HG02840 (cell line): ENCODE results near the gene CARD9.
"Not testable (repeated sequence)": the region's sequence is repeated elsewhere in the genome, so short reads cannot be mapped to it uniquely, and the experiment has no call there.

ENCODE experiments used
- ATAC-seq: cut with Tn5 transposase; IDR thresholded peaks from one replicate; pipeline ENCODE4 v1.9.1; 2021; ENCODE audit warnings: mild to moderate bottlenecking, moderate library complexity, moderate number of reproducible peaks; ENCODE audit not compliant: unreplicated experiment, low FRiP score

Gene CARD9

DNA sequence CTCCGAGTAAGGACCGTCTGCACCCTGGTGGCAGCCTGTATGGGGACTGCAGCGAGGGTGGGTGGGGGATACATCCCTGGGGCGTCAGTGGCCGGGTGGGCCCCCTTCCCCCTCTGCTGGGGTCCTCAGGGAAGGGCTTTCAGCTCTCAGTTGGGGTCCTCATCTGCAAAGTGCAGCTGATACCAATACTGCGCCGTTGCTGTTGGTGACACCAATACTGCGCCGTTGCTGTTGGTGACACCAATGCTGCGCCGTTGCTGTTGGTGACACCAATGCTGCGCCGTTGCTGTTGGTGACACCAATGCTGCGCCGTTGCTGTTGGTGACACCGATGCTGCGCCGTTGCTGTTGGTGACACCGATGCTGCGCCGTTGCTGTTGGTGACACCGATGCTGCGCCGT lies 21.6 kb downstream of the CARD9 start:
- not testable (repeated sequence) for ATAC-seq

DNA sequence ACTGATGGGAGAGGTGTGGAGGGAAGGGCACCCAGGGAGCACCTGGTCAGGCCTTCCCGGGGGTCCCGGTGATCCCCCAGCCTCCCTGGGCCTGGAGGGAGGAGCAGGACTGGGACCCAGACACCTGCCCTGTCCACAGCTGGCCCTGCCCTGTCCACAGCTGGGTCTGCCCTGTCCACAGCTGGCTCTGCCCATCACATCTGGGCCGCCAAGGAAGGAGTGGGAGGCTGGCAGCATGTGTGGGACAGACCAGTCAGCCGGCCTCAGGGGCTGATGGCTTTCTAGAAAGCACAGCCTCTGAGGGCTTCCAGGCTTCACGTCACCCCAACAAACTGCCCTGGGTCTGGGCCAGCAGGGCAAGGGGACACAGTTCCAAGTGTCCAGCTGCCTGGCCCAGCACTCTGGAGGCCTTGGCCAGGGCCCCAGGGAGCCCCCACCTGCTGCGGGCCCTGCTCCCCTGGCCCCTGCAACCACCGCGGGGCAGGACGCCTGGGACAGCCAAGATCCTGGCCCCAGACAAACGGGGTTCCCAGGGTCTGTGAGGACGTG lies 22.1 kb downstream of the CARD9 start:
- no peak for ATAC-seq

DNA sequence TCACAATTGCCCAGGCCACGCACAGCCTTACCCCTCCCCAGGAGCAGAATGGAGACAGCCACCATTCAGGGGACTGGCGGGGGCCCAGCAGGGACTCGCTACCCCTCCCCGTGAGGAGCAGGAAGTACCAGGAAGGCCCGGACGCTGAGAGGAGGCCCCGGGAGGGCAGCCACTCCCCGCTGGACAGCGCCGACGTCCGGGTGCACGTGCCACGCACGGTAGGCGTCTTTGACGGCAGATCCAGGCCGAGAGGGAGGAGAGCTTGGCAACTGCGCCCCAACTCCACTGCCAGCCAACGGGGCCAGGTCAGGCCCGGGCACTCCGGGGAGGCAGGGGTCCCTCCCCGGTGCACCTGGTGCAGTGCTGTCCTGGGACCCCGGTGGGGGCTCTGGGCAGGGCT lies 23.9 kb downstream of the CARD9 start:
- no peak for ATAC-seq

DNA sequence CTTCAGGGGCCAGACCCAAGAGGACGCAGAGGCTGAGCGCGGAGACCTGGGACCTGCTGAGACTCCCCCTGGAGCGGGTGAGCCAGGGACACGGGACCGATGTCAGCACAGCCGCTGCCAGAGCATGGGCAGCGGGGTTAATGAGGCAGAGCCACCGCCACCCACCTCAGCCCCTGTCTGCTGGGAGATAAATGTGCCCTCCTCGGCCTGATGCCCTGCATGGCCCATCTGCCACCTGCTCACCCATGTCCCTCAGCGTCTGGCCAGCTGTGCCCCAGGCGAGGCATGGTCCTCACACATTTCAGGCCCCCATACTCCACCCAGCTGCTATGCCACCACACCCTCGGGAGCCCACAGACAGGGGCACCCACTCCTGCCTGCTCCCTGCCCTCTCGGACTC lies 24.8 kb downstream of the CARD9 start:
- no peak for ATAC-seq

DNA sequence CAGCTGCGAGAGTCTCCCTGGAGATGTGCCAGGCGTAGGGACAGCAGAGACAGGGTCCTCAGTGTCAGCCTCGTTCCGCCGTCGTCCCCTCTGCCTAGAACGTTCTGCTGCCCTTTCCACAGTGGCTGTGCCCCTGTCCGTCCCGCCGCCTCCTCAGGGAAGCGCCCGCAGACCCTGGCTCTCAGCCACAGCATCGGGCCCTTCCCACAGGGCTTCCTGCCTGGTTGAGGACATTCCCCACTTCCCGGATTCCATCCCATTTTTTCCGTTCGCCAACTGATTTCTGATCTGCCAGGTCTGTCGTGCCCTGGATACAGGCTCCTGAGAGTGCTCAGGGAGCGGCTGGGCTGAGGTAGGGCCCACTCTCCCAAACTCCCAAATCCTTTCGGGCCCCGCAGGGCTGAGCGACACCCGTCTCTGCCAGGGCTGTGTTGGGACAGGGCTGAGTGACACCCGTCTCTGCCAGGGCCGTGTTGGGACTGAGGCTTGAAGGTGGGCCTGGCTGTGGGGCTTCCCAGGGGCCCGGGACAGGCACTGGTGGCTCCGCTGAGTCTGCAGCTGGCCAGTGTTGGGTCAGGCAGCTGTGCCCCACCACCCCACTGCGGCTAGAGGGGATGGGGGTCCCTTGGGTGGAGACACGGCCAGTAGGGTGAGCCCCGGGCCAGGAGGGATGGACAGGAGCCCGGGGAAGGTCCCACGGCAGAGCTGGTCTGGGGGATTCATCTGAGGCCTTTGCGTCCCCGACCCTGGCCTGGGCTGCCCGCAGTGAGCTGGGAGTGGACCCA lies 25.8 kb downstream of the CARD9 start:
- no peak for ATAC-seq

DNA sequence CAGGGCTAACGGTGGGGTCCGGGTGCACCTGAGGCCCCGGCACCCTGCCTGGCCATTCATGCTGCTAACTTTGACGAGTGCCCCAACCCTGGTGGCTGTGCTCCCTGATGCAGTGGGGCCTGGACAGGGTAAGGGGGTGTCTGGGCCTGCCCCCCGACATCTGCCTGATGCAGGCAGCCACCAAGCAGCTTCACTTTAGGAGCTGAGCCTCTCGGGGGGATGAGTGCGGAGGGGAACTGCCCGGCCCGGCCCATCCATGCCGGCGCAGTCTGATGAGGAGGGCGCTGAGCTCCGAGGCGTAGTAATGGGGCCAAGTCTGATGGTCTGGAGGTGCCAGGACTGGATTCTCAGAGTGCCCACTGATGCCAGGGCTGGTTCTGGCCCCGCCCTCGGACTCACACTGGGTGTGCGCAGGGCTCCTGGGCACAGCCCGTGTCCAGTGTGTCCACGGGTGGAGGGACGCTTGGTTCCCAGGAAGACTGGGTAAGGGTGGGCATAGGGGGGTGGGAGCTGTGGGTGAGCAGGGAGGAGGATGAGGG lies 26.5 kb downstream of the CARD9 start:
- no peak for ATAC-seq

DNA sequence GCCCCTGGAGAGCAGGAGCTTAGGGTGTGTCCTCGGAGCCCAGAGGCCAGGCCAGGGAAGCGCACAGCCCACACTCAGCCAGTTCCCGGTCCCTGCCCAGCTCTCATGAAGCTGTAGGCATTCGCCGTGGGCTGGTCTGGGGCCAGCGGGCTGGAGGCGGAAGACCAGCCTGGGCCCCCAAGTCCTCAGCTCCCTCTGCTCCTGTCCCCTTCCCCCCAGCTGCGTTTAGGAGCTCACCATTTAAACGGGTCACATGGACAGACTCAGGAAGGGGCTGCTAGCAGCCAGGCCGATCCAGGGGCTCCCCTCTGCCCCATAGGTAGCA lies 27.4 kb downstream of the CARD9 start:
- ATAC-seq, result no peak

DNA sequence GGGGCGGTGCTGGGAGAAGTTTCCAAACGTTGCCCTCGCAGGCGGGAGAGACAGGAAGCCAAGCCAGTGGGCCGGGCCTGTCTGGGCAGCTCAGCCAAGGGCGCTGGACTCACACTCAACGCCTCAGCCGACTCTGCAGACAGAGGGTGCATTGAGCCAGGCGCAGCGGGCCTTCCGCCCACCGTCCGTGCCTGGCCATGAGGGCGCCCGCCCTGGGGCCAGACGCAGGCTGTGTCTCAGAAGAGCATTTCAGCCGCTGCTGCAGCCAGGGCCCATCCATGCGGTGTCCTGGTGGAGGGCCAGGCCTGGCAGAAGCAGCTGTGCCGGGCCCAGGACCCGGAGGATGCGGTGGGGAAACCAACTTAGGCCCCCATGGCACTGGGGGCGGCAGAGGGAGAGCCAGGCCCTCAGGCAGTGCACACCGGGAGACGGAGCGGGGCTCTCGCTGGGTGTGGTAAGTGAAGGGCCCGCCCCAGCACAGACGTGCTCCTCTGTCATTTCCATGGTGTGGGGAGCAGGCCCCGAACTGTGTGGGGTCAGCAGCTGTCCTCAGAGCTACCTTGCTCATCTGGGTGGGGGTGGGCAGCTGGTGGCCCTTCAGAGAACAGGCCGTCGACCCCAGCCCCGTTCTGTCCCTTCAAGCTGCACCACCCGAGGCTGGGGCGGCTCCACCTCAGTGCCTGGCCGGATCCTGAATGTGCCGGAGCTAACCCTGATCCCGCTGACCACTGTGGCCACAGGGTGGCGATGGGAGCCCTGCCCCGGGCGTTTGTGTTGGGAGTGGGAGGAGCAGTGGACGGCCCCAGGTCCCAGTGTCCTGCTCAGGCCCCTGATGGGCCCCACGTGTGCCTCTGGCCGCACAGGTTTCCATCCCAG lies 27.9 kb downstream of the CARD9 start:
- ATAC-seq, result no peak

DNA sequence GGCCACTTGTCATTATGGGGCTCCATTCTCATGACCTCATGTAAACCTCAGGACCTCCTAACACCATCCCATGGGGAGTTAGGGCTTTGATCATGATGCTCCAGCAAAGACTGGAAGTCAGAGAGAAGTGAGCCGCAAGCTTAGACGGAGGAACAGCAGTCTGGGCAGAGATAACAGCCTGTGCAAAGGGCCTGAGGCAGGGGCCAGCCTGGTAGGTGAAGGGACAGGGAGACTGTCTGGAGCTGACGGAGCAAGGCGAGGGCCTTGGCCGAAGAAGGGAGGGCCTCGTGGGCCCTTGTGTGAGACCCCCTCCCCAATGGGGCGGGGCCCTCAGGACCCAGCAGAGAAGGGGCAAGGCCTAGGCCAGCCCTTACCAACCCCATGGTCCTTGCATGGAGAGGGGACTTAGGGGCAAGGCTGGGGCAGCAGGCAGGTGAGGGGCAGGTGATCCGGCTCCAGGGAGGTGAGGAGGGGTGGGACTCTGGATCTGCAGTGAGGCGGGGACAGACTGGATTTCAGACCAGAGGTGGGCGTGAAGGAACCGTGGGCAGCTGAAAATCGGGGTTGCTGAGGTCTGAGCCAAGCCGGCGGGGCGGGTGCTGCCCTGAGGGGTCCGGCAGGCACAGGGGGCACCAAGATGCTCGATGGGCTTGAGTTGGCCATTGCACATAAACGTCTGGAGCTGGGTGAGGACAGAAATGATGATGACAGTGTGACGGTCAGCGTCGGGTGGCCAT lies 28.8 kb downstream of the CARD9 start:
- no peak for ATAC-seq

DNA sequence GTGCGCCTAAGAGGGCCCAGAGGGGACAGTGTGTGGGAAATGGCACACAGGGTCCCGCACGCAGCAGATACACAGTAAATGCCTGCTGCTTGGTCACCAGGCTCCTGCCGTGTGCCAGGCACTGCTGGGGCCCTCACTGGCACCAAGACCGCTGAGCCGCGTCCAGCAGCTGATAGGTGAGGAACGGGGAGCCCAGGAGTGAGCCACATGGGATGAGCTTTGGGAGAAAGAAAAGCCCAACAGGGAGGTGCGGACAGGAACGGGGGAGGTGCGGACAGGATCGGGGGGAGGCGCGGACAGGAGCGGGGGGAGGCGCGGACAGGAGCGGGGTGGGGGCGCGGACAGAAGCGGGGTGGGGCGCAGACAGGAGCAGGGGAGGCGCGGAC lies 29.6 kb downstream of the CARD9 start:
- ATAC-seq, result no peak

DNA sequence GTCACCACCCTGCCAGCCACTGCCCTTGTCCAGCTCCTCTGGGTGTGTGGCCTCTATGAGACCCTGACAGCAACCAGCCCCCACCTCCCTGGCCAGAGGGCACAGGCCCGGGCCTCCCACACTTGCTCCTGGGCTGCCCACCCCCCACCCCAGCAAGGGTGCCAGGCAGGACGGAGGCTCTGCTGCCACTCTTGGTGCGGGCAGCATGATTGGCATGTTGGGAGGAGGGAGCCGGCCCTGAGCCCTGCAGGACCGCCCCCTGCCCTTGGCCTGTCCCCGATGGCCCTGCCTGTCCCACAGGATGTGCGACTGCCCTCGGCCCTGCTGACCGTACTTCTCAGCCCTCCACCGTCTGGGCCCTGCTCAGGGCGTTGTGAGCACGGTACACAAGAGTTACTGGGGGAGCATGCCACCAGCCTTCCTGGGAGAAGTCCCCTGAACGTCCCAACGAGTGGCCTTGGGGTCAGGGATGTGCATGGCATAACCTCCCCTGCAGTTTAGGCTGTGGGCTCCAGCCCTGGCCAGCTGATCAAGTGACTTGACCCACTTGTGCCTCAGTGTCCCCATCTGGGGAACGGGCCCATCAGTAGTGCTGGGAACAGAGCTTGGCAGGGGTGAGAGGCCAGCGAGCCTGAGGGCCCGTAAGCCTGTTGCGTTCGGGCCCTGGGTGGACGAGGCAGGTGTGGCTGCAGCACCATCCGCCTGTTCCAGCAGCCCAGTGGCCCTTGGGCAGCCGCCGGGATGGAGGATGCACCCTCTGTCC lies 30.2 kb downstream of the CARD9 start:
- ATAC-seq, result no peak

DNA sequence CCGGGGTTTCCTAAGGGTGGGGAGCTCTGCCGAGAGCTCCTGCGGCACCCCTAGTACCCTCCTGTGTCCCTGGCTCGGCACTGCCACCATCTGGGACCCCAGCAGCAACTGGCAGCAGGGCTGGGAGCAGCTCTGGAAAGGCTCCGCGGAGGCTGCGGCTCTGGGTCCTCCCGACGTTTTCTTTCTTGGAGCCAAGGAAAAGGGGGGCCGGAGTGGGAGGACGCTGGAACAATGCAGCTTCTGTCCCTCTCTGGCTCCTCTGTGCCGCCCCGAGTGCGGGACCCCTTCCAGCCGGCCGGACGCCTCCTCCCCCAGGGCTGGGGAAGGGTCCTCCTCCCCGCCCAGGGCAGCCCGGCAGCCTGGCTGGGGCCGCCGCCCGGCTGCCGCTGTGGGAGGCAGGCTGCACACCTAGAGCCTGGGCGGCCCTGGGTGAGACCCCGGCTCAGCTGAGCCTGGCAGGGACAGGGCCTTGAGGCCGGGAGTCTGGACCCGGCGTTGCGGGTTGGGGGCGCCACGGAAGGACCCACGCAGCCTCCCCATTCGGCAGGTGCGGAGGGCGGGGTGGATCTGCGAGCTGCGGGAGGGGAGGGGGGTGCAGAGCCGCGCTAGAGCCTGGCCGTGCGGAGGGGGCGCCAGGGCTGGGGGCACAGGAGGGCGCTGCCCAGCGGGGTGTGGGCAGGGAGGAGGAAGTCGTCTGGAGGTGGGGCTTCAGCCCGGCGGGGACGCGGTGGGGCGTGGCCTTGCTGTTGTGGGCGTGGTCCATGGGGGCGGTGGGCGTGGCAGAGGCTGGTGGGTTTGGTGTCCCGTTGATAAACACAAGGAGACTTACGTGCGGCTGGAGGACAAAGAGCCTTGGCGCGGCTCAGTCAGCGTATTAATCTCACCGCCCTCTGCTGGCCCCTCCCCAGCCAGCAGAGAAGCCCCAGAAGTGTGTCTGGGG lies 31.0 kb downstream of the CARD9 start:
- ATAC-seq, result no peak

DNA sequence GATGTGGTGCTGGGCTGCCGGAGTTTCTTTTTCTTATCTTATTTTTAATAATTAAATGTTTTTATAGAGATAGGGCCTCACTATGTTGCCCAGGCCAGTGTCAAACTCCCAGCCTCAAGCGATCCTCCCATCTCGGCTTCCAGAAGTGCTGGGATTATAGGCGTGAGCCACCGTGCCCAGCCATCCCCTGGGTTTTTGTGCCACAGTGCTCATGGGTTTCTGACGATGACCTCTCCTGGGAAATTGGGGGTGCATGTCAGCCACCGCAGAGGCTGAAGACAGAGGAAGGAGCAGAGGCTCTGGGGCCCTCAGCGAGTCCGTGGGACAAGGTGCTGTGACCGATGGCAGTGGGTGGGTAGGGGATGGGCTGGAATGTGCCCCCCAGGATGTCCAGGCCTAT lies 31.7 kb downstream of the CARD9 start:
- ATAC-seq, result no peak

DNA sequence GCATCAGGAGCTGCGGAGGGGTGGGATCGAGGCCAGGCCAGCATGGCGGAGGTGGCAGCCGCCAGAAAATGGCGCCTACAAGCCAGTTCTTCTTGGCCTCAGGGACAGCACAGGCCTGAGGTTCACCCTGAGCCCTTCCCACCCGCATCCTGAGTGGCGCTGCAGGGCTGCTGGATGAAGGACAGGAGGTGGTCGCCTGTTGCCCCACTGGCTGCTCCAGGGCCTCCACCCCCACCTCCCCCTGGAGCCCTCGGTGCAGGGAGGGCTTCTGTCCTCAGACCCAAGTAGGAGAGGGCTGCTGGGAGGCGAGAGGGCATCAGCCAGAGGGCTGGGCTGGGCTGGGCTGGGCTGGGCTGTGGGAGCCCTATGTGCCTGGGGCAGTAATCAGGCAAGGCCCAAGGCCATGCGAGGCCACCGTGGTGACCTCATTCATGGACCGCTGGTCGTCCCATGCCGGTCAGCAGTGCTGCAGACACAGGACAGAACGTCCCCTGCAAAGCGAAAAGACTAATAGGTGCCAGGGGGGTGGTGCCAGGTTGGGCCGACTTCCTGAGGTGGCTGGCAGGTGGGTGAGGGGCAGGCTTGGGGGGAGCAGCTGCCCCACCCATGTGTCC lies 32.3 kb downstream of the CARD9 start:
- no peak for ATAC-seq

DNA sequence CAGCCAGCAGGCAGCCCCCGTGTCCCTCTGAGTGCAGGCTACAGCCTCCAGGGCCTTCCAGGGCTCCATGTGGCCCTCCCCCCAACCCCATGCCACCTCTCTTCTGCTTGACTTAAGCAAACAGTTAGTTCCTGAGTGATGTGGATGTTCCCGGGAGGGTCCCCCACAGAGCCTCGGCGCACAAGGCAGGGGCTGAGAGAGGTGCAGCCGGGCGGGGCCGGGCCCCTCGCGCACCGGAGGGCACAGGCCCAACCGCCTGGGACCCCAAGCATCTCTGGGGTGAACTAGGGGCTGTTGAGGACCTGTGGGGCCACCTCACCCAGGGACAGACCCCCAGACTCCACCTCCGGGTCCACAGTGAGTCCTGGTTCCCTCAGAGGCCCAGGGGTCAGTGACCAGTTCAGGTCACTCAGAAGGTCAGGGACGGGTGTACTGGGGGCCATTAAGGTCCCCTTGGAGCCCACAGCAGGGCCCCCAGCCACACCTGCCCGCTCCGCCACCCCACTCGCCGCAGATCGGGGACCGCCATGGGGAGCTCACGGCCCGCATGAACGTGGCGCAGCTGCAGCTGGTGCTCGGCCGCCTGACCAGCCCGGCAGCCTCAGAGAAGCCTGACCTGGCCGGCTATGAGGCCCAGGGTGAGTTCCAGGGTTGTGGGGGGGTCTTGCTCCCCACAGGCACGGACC lies 33.0 kb downstream of the CARD9 start:
- no peak for ATAC-seq

DNA sequence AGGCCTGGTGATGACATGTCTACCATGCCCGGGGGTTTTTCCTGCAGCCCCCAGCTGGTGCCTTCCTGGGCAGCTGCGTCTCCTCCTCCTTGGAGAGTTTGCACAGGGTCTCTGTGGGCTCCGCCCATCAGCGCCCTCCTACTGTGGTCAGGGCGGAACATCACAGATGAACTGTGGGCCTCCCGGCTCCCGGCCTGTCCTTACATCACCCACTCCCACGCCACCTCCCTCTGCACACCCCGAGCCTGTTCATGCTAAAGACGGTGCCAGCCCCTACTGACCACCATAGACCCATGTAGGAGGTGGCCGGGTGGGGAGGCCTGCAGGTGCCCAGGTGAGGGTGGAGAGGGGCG lies 33.5 kb downstream of the CARD9 start:
- ATAC-seq, result no peak

DNA sequence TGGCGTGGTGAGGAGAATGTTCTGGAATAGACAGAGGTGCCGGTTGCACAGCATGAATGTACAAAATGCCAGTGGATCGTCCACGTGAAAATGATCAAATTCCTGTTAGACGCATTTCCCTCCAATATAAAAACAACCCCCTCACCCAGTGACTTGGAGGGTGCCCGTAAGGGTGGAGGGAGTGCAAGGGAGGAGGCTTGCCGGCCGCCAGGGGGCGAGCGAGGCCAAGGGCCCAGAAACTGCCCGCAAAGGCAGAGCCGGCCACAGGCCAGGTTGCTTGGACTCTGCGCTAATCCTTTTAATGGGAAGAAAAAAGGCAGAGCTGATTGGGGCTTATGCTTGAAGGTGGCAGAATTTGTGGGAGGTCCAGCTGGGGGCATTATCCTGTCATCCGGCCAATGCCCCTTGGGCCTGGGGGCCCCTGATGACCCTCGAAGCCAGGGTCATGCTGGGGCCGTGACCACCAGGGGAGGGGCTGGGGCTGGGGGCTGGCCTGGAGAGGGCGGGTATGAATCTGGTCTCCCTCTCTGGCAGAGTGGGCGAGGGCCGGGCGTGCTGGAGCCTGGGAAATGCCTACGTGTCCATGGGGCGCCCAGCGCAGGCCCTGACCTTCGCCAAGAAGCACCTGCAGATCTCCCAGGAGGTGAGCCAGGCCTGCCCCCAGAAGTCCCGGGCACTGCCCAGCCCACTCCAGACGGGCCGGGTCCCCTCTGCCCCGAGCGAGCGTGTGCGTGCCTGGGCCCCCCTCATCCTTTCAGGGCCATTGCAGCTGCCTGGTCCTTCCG lies 34.1 kb downstream of the CARD9 start:
- ATAC-seq, result no peak
